Activated T-cell treated with anti-CD3 and anti-CD28 coated beads, Interleukin-2, amount 50 U/mL, for 24 hours (primary cell): Measurements from ENCODE around the gene HAAO.

ENCODE experiments used
- DNase-seq: peaks from one replicate; pipeline ENCODE4 v3.0.0-alpha.2; 2020
- H3K27ac Mint-ChIP-seq: 2 replicates; pipeline ENCODE4 v1.8.0; 2020; ENCODE audit warnings: mild to moderate bottlenecking, mixed read lengths
- H3K27me3 Mint-ChIP-seq: 2 replicates; pipeline ENCODE4 v1.8.0; 2020; ENCODE audit warnings: mixed read lengths
- H3K36me3 Mint-ChIP-seq: 2 replicates; pipeline ENCODE4 v1.8.0; 2020; ENCODE audit warnings: low read depth, mixed read lengths
- H3K4me1 Mint-ChIP-seq: 2 replicates; pipeline ENCODE4 v1.8.0; 2020; ENCODE audit warnings: low read depth, mixed read lengths
- H3K4me3 Mint-ChIP-seq: 2 replicates; pipeline ENCODE4 v1.8.0; 2020; ENCODE audit warnings: mild to moderate bottlenecking, moderate library complexity, mixed read lengths
- H3K9me3 Mint-ChIP-seq: 2 replicates; pipeline ENCODE4 v1.8.0; 2020; ENCODE audit warnings: mixed read lengths

HAAO gene

GRCh38 chr2:42792087-42792582 is 248 bp downstream of the HAAO start:
- Mint-ChIP-seq H3K4me3 (peak overlapping the region; percentile 74), H3K9me3 (no peaks in the 10 kb centered on the region), H3K27ac (peak overlapping the region; percentile 69), H3K36me3 (no peaks in the 10 kb centered on the region), H3K4me1 (peaks cover 53% of the 10 kb centered on the region), H3K27me3 (peaks cover 53% of the 10 kb centered on the region)
- DNase-seq, result no peak

GRCh38 chr2:42791606-42792005 is 777 bp downstream of the HAAO start:
- Mint-ChIP-seq H3K4me3 (peak overlapping the region; percentile 74), H3K27me3 (peaks cover 53% of the 10 kb centered on the region), H3K9me3 (no peaks in the 10 kb centered on the region), H3K36me3 (no peaks in the 10 kb centered on the region), H3K4me1 (peaks cover 49% of the 10 kb centered on the region), H3K27ac (no peak overlapping the region)
- DNase-seq, result no peak

GRCh38 chr2:42789751-42790150 is 2.6 kb downstream of the HAAO start:
- H3K27ac Mint-ChIP-seq, result no peak overlapping the region
- H3K4me1 Mint-ChIP-seq, result peaks cover 32% of the 10 kb centered on the region
- DNase-seq, result no peak
- H3K27me3 Mint-ChIP-seq, result peaks cover 51% of the 10 kb centered on the region
- no peaks in the 10 kb centered on the region for H3K36me3 Mint-ChIP-seq
- H3K4me3 Mint-ChIP-seq, result no peak overlapping the region
- no peaks in the 10 kb centered on the region for H3K9me3 Mint-ChIP-seq

GRCh38 chr2:42788882-42789281 is 3.5 kb downstream of the HAAO start:
- Mint-ChIP-seq H3K36me3 (no peaks in the 10 kb centered on the region), H3K4me3 (no peak overlapping the region), H3K9me3 (no peaks in the 10 kb centered on the region), H3K27ac (no peak overlapping the region), H3K27me3 (peaks cover 42% of the 10 kb centered on the region), H3K4me1 (peaks cover 23% of the 10 kb centered on the region)
- no peak for DNase-seq

- no peak for DNase-seq
- no peak overlapping the region for H3K27ac Mint-ChIP-seq
- peaks cover 19% of the 10 kb centered on the region for H3K4me1 Mint-ChIP-seq
- peaks cover 38% of the 10 kb centered on the region for H3K27me3 Mint-ChIP-seq
- no peak overlapping the region for H3K4me3 Mint-ChIP-seq
- no peaks in the 10 kb centered on the region for H3K9me3 Mint-ChIP-seq
- H3K36me3 Mint-ChIP-seq, result no peaks in the 10 kb centered on the region
Observed at GRCh38 chr2:42788478-42788793, 3.9 kb downstream of the HAAO start.

GRCh38 chr2:42787788-42788477 is 4.5 kb downstream of the HAAO start:
- Mint-ChIP-seq H3K27me3 (peaks cover 35% of the 10 kb centered on the region), H3K36me3 (no peaks in the 10 kb centered on the region), H3K4me3 (no peak overlapping the region), H3K9me3 (no peaks in the 10 kb centered on the region), H3K27ac (no peak overlapping the region), H3K4me1 (peaks cover 15% of the 10 kb centered on the region)
- no peak for DNase-seq

GRCh38 chr2:42787424-42787787 is 5.0 kb downstream of the HAAO start:
- DNase-seq, result no peak
- Mint-ChIP-seq H3K36me3 (no peaks in the 10 kb centered on the region), H3K27me3 (peaks cover 35% of the 10 kb centered on the region), H3K27ac (no peak overlapping the region), H3K4me1 (peaks cover 13% of the 10 kb centered on the region), H3K4me3 (no peak overlapping the region), H3K9me3 (no peaks in the 10 kb centered on the region)

GRCh38 chr2:42786561-42787345 is 5.6 kb downstream of the HAAO start:
- Mint-ChIP-seq H3K9me3 (no peaks in the 10 kb centered on the region), H3K27ac (no peak overlapping the region), H3K27me3 (peaks cover 30% of the 10 kb centered on the region), H3K4me1 (peaks cover 9% of the 10 kb centered on the region), H3K36me3 (peaks cover under 1% of the 10 kb centered on the region), H3K4me3 (no peak overlapping the region)
- no peak for DNase-seq

- no peak for DNase-seq
- H3K4me3 Mint-ChIP-seq, result no peak overlapping the region
- peaks cover 8% of the 10 kb centered on the region for H3K27me3 Mint-ChIP-seq
- H3K36me3 Mint-ChIP-seq, result peaks cover 5% of the 10 kb centered on the region
- no peak overlapping the region for H3K27ac Mint-ChIP-seq
- peaks cover 1% of the 10 kb centered on the region for H3K4me1 Mint-ChIP-seq
- H3K9me3 Mint-ChIP-seq, result no peaks in the 10 kb centered on the region
Observed at GRCh38 chr2:42784204-42784880, 8.0 kb downstream of the HAAO start.

- H3K4me3 Mint-ChIP-seq, result no peak overlapping the region
- H3K27ac Mint-ChIP-seq, result no peak overlapping the region
- peaks cover 5% of the 10 kb centered on the region for H3K36me3 Mint-ChIP-seq
- no peak for DNase-seq
- no peaks in the 10 kb centered on the region for H3K9me3 Mint-ChIP-seq
- peaks cover 4% of the 10 kb centered on the region for H3K27me3 Mint-ChIP-seq
- H3K4me1 Mint-ChIP-seq, result peaks cover 1% of the 10 kb centered on the region
Observed at GRCh38 chr2:42783511-42783910, 8.9 kb downstream of the HAAO start.

GRCh38 chr2:42781181-42781580 is 11.2 kb downstream of the HAAO start:
- no peak for DNase-seq
- Mint-ChIP-seq H3K4me3 (no peak overlapping the region), H3K9me3 (peaks cover 2% of the 10 kb centered on the region), H3K36me3 (peaks cover 7% of the 10 kb centered on the region), H3K4me1 (peaks cover 7% of the 10 kb centered on the region), H3K27me3 (no peaks in the 10 kb centered on the region), H3K27ac (no peak overlapping the region)

GRCh38 chr2:42777883-42778805 is 14.2 kb downstream of the HAAO start:
- H3K9me3 Mint-ChIP-seq, result peaks cover 2% of the 10 kb centered on the region
- H3K4me1 Mint-ChIP-seq, result peaks cover 16% of the 10 kb centered on the region
- no peaks in the 10 kb centered on the region for H3K27me3 Mint-ChIP-seq
- H3K36me3 Mint-ChIP-seq, result peaks cover 7% of the 10 kb centered on the region
- no peak for DNase-seq
- H3K4me3 Mint-ChIP-seq, result no peak overlapping the region
- no peak overlapping the region for H3K27ac Mint-ChIP-seq

- Mint-ChIP-seq H3K36me3 (peaks cover 2% of the 10 kb centered on the region), H3K27ac (no peak overlapping the region), H3K27me3 (no peaks in the 10 kb centered on the region), H3K4me3 (no peak overlapping the region), H3K4me1 (peaks cover 16% of the 10 kb centered on the region), H3K9me3 (peaks cover 2% of the 10 kb centered on the region)
- DNase-seq, result no peak
Observed at GRCh38 chr2:42775810-42776209, 16.6 kb downstream of the HAAO start.

- Mint-ChIP-seq H3K27me3 (no peaks in the 10 kb centered on the region), H3K4me3 (no peak overlapping the region), H3K36me3 (peaks cover 2% of the 10 kb centered on the region), H3K9me3 (peaks cover 2% of the 10 kb centered on the region), H3K27ac (peak overlapping the region; percentile 29), H3K4me1 (peaks cover 16% of the 10 kb centered on the region)
- no peak for DNase-seq
Observed at GRCh38 chr2:42775186-42775585, 17.2 kb downstream of the HAAO start.
